Activated B cell treated with CpG ODN at 0.5 μM for 24 hours (primary cell): ENCODE data around the gene ETFBKMT. TPM values are rescaled to one million over a fixed set of nuclear protein-coding genes. Genes with fewer than 3 reads are reported as not detected.

Experiments used
- ATAC-seq: fragments of 200-7000 bp; cut with Tn5 transposase; one replicate; pipeline ENCODE4 v1.10.0; 2021; ENCODE audit warnings: low read depth, mild to moderate bottlenecking, moderate library complexity
- CTCF ChIA-PET: fragments of 350-600 bp; sonication (Branson Sonifier 250); formaldehyde crosslinking; loops from one replicate; lab custom pipeline; 2021; ENCODE audit warnings: antibody characterized with exemption; lab: Charles Lee
- POLR2A ChIA-PET: fragments of 350-600 bp; sonication (Branson Sonifier 250); formaldehyde crosslinking; loops from one replicate; lab custom pipeline; 2021; ENCODE audit warnings: antibody characterized with exemption; lab: Charles Lee
- DNase-seq: peaks from one replicate; pipeline ENCODE4 v3.0.0; 2022
- H3K27ac Mint-ChIP-seq: one replicate; pipeline ENCODE4 v1.8.0; 2020; ENCODE audit warnings: mixed read lengths
- H3K27me3 Mint-ChIP-seq: one replicate; pipeline ENCODE4 v1.8.0; 2021; ENCODE audit warnings: mixed read lengths
- H3K36me3 Mint-ChIP-seq: one replicate; pipeline ENCODE4 v1.8.0; 2021; ENCODE audit warnings: low read depth, mixed read lengths
- H3K4me1 Mint-ChIP-seq: one replicate; pipeline ENCODE4 v1.8.0; 2021; ENCODE audit warnings: mixed read lengths
- H3K4me3 Mint-ChIP-seq: one replicate; pipeline ENCODE4 v1.8.0; 2020; ENCODE audit warnings: mild to moderate bottlenecking, mixed read lengths
- H3K9me3 Mint-ChIP-seq: one replicate; pipeline ENCODE4 v1.8.0; 2020; ENCODE audit warnings: mixed read lengths
- intact Hi-C: fragments of 100-400 bp; cut with micrococcal nuclease; formaldehyde crosslinking; loops from one replicate; pipeline ENCODE4 v1.15.1; 2024
- total RNA-seq: library from RNA; stranded (reverse); gene quantifications from 2 replicates; pipeline ENCODE4 v1.2.3, GENCODE V29; 2022
- TF ChIP-seq, protein P1 (sequence below): fragments of 200-600 bp; IDR thresholded peaks from one replicate; pipeline ENCODE4 v1.8.0; 2022; ENCODE audit warnings: antibody characterized with exemption, mild to moderate bottlenecking

The ETFBKMT gene
- 0.91 and 2.0 TPM in 2 replicates for total RNA-seq

DNA sequence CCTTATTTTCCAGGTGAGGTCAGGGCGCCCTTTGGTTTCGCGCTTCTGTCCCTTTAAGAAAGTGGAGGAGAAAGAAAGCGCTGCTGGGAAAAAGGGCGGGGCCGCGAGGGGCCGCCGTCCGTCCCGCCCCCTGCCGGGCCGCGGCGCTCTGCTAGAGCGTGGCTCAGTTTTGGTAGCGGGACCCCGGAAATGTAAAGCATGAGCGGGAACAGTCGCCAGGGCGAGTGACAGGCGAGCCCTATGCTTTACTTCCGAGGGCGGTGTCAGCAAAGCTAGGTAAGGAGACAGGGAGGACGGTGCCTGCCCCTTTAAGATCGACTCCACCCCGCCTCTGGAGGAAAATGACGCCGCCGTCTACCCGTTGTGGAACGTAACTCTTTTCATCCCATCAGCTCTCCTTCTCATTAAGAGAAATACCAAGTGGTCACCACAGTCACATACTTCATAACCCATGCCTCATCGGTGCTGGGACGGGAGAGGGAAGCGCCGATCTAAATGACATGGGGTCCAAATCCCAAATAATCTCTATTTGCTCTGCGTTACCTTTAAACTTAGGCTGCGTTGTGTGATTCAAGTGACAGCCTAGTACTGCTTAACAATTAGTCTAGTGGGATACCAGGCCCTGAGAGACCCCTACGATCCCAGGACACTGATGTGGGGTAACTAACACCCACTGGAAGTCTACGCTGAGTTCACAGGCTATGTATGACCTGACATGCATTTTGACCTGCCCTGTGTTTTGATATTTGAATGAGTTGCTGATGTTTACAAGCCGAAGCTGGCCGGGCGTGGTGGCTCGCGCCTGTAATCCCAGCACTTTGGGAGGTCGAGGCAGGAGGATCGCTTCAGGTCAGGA lies at the start of gene ETFBKMT:
TSS of gene ETFBKMT (plus strand) at position 602 of the 856 bp plus-strand sequence. CDS start 2,266 bp downstream, outside the sequence.
- H3K36me3 Mint-ChIP-seq, result peaks cover 5% of the 10 kb centered on the region
- ATAC-seq, result peak; percentile 98

GRCh38 chr12:31612819-31613218 lies 46.7 kb upstream of the ETFBKMT start:
- ATAC-seq (no peak), DNase-seq (no peak)
- H3K27ac Mint-ChIP-seq, result no peak overlapping the region
- TF ChIP-seq, protein P1, sequence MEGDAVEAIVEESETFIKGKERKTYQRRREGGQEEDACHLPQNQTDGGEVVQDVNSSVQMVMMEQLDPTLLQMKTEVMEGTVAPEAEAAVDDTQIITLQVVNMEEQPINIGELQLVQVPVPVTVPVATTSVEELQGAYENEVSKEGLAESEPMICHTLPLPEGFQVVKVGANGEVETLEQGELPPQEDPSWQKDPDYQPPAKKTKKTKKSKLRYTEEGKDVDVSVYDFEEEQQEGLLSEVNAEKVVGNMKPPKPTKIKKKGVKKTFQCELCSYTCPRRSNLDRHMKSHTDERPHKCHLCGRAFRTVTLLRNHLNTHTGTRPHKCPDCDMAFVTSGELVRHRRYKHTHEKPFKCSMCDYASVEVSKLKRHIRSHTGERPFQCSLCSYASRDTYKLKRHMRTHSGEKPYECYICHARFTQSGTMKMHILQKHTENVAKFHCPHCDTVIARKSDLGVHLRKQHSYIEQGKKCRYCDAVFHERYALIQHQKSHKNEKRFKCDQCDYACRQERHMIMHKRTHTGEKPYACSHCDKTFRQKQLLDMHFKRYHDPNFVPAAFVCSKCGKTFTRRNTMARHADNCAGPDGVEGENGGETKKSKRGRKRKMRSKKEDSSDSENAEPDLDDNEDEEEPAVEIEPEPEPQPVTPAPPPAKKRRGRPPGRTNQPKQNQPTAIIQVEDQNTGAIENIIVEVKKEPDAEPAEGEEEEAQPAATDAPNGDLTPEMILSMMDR, result no peak
- no peaks in the 10 kb centered on the region for H3K4me1 Mint-ChIP-seq
- CTCF ChIA-PET, result no interaction called here
- POLR2A ChIA-PET, result no interaction called here
- no peak overlapping the region for H3K4me3 Mint-ChIP-seq
- peaks cover 3% of the 10 kb centered on the region for H3K36me3 Mint-ChIP-seq
- H3K9me3 Mint-ChIP-seq, result peaks cover 6% of the 10 kb centered on the region
- H3K27me3 Mint-ChIP-seq, result no peaks in the 10 kb centered on the region
- intact Hi-C loops, result no loop called here

More for the DNA sequence above, at the start of gene ETFBKMT:
- Mint-ChIP-seq H3K27me3 (no peaks in the 10 kb centered on the region), H3K4me3 (peak within 1 kb of the TSS; percentile 96), H3K9me3 (peaks cover 3% of the 10 kb centered on the region), H3K4me1 (peaks cover 35% of the 10 kb centered on the region), H3K27ac (peak within 1 kb of the TSS; percentile 99)
- intact Hi-C loops, result loop anchor here (1.0 to 10.0 kb wide), 17 partner anchors 23 to 1020 kb away; partner anchors contain the start of genes AMN1, DNM1L, RESF1 and SINHCAF
- ChIA-PET POLR2A (interaction anchor here (0.6 to 3.0 kb wide), 26 partner anchors 13 to 1066 kb away, joined by 3 to 31 read pairs (median 4); partner anchors contain the start of genes AMN1, DENND5B and RESF1), CTCF (interaction anchor here (0.6 to 2.9 kb wide), 3 partner anchors 24 to 403 kb away, joined by 3 to 25 read pairs (median 3); no protein-coding TSS in a partner anchor)
- TF ChIP-seq, protein P1, result no peak
- DNase-seq, result peak; percentile 88

DNA sequence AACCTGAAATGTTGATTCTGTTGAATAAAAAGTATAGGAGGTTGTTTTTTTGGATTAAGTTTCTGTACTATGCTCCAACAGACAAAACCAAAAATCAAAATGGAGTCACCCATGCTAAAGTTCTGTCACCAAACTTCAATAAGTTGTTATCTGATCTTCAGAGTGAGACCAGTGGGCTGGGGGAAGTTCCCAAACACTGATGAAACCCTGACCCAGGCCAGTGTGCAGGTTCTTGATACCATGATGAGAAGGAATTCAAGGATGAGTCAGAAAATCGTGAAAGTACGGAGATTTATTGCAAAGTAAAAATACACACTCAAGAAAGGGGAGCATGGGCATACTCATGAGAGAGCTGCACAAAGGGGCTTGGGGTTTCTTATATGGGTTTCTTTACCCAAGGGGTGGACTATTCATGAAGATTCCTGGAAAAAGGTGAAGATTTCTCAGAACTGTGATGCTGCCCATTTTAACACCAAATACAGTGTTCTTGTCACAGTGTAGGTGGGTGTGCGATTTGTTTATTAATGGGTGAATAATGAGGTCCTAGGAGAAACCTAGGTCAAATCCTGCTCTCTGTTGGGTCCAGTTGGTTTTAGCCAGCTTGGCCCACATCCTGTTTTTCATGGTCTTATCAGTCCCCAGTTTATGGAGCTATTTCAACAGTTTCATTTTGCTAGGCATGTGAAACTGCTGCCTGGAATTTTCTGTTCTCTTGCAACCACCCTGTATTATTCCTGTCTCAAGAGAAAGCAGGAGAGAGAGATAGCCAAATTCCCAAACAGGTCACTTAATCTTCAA lies 41.1 kb upstream of the ETFBKMT start:
- ChIA-PET POLR2A (interaction anchor here (0.7 to 0.9 kb wide), 2 partner anchors 9 to 15 kb away, joined by 3 read pairs; no protein-coding TSS in a partner anchor), CTCF (interaction anchor here (0.6 kb wide), 1 partner anchor 35 kb away, joined by 3 read pairs; no protein-coding TSS in a partner anchor)
- Mint-ChIP-seq H3K4me3 (no peak overlapping the region), H3K9me3 (no peaks in the 10 kb centered on the region), H3K4me1 (peaks cover 12% of the 10 kb centered on the region), H3K36me3 (no peaks in the 10 kb centered on the region), H3K27ac (no peak overlapping the region), H3K27me3 (no peaks in the 10 kb centered on the region)
- ATAC-seq (no peak), DNase-seq (no peak)
- intact Hi-C loops, result no loop called here
- TF ChIP-seq, protein P1, result no peak

- Mint-ChIP-seq H3K36me3 (no peaks in the 10 kb centered on the region), H3K4me3 (no peak overlapping the region), H3K4me1 (peaks cover 15% of the 10 kb centered on the region), H3K9me3 (no peaks in the 10 kb centered on the region), H3K27me3 (no peaks in the 10 kb centered on the region), H3K27ac (no peak overlapping the region)
- TF ChIP-seq, protein P1, result no peak
- DNase-seq (no peak), ATAC-seq (no peak)
- POLR2A ChIA-PET, result no interaction called here
- intact Hi-C loops, result no loop called here
- CTCF ChIA-PET, result no interaction called here
Measured at GRCh38 chr12:31620311-31620710, 39.2 kb upstream of the ETFBKMT start.
